NCI-H510A (cell line): Measurements from ENCODE around the gene NOC4L.
A peak's percentile ranks its signal among the peaks of the same experiment; 100 is the strongest.
"Not testable (repeated sequence)": the region's sequence is repeated elsewhere in the genome, so short reads cannot be mapped to it uniquely, and the experiment has no call there.

Experiments used
- DNase-seq: peaks from one replicate; lab custom pipeline; 2025; lab: John Stamatoyannopoulos, UW

The NOC4L gene

DNA sequence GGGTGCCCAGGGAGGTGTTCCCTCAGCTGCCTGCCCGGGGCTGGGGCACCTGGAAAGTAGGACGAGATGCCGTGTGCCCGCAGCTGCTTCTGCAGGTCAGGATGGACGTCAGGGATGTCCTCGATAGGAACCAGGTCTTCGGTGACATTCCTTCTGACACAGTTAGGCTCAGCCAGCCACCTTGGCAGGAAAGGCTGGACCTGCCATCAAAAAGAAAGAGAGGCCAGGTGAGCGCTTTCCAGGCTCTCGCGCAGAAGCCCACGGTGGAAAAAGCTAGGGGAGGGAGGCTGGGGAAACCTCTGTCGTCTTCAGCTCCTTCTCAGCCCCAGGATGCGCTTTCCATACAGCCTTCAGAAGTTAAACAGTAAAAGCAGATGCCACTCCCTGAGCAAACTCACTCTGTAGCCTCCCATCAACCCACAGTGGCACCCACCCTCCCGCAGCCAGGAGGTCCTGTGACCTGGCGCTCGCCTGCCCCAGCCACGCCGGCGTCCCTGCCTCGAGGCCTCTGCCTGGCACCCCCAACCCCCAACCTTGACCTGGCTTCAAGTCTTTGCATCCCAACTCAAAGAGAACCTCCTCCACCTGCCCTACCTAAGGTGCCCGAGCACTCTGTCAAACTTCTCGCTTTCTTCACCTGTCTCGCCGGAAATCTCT lies 1.4 kb upstream of the NOC4L start:
- DNase-seq = no peak

DNA sequence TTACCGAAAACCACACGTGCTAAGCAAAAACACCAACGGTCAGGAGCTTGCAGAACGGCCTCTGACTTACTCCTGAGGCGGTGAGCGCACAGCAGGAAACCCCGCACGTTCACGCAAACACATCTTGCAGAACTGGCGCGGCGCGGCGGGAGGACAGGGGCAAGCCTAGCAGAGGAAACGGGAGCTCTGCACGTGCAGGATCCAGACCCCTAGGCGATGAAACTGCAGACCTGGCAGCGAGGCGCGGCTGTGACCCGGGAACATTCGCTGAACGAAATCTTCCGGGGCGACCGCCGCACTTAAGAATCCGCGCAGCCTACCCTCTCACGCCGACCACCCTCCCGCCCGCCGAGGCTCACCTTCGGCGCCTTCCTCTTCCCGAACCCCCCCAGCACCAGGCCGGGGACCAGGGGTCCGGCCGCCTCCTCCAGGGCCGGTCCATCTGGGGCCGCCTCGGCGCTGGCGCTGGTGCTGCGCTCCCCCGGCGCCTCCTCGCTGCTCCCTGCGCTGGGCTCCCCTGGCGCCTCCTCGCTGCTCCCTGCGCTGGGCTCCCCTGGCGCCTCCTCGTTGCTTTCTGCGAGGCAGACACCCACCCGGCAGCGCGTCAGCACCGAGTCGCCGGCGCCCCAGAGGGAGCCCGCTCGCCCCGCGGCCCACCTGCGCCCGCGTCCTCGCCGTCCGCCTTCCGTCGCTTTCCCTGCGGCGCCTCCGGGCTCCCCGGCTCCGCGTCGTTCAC lies 753 bp upstream of the NOC4L start:
- no peak for DNase-seq

DNA sequence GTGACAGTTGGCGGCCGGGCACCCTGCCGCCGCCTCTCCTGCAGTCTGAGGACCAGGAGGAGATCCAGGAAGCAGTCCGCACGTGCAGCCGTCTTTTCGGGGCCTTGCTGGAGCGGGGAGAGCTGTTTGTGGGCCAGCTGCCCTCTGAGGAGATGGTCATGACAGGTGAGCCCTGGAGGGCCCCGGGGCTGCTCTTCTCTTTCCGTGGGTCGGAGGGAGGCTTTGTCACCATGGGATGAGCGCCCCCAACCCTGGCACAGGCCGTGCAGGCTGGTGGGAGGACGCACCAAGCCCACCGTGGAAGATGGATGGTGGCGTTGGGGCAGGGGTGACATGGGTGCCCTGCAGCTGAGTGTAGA lies 532 bp downstream of the NOC4L start:
- no peak for DNase-seq

DNA sequence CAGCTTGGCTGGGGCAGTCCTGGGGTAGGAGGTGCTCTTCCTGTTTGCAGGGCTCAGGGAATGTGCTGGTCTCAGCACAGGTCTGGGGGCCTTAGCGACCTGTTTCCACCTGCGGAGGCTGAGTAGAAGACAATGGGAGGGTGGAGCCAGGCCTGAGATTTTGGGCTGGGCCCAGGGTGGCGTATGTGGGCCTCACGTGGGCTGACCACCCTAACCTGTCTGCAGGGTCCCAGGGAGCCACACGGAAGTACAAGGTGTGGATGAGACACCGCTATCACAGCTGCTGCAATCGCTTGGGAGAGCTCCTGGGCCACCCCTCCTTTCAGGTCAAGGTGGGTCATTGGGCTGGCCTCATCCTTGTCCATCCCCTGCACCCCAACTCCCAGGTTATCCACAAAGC lies 1.1 kb downstream of the NOC4L start:
- no peak for DNase-seq

DNA sequence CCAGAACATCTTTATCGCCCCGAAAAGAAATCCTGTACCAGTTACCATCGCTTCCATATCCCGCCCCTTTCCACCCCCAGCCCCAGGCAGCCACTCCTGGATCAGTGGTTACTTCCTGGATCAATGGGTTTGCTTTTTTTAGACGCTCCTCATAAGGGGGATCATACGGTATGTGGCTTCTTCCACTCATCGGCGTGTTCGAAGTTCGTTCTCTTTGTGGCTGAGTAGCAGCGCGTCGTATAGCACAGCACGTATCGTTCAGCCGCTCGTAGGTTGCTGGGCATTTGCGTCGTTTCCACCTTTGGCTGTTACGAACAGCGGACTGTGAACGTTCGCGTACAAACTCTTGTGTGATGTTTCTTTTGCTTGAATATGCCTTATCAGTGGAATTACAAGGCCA lies 1.8 kb downstream of the NOC4L start:
- DNase-seq = no peak

DNA sequence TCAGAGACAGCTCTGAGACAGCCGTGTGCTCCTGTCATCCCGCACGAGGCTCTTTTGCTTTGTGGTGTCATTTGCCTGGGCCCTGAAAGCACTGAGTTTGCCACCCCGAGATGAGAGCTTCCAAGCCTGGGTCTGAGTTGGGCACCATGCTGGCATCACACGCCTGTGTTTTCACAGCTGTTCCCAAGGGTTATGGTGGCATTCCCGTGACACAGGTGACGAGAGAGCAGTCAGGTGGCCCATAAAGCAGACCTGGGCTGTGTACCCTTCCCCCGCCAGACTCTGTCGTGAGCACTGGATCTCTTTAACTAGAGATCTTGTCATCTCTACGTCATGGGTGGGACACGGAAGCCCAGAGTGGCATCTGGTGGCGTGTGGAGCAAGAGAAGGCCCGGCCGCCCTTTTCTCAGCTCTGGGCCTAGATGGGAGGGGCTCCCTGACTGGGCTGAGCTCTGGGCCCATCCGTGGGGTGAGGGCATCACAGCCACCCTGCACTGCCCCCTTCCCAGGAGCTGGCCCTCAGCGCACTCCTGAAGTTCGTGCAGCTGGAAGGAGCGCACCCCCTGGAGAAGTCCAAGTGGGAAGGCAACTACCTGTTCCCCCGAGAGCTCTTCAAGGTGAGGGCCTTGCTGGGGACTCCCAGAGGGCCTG lies 2.6 kb downstream of the NOC4L start:
- no peak for DNase-seq

DNA sequence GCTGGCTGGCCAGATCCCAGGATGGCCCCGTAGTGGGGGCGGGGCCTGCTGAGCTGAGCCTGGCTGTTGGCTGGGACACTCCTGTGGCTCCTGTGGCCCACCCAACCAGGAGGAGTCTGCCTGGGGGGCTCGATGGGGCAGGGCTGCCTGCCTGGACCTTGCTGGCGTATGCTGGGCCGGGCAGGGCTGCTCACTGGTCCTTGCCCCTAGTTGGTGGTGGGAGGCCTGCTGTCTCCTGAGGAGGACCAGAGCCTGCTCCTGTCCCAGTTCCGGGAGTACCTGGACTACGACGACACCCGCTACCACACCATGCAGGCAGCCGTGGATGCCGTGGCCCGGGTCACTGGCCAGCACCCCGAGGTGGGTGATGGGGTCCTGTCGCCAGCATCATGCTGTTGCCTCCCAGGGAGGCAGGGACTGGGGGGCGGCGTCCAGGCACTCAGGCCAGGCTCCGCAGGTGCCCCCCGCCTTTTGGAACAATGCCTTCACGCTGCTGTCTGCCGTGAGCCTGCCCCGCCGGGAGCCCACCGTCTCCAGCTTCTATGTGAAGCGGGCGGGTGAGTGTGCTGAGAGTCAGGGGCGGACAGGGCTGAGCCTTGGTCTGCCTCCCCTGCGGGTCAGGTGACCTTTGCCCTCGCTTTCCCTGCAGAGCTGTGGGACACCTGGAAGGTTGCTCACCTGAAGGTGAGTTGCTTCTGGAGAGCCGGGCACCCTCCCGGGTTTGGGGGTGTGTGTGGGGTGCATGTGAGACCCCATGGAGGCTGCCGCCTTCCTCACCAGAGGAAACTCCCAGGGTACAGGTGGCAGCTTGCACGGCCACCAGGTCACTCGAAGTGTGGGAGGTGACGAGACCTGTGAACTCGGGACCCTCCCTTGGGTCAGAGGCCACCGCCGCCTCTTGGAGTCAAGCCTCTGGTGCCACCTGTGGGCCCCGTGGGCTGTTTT lies 3.4 kb downstream of the NOC4L start:
- DNase-seq = no peak

DNA sequence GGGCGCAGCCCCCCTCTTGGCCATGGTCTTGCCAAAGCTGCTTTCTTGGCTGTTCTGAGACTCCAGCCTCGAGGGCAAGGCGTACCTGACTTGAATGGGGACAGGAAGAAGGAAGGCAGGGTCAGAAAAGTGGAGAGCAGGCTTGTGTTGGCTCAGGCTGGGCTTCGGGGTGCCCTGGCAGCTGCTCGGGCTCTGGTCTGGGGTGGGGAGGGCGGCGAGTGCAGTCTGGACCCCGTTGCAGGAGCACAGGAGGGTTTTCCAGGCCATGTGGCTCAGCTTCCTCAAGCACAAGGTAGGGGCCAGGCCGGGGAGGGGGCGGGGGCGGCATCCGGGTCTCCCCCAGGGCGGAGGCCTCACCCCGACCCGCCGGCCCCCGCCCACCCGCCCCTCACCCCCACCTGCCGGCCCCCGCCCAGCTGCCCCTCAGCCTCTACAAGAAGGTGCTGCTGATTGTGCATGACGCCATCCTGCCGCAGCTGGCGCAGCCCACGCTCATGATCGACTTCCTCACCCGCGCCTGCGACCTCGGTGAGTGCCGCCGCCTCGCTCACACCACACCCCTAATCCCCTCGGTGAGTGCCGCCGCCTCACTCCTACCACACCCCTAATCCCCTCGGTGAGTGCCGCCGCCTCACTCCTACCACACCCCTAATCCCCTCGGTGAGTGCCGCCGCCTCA lies 4.2 kb downstream of the NOC4L start:
- no peak for DNase-seq

DNA sequence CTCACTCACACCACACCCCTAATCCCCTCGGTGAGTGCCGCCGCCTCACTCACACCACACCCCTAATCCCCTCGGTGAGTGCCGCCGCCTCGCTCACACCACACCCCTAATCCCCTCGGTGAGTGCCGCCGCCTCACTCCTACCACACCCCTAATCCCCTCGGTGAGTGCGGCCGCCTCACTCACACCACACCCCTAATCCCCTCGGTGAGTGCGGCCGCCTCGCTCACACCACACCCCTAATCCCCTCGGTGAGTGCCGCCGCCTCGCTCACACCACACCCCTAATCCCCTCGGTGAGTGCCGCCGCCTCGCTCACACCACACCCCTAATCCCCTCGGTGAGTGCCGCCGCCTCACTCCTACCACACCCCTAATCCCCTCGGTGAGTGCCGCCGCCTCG lies 5.3 kb downstream of the NOC4L start:
- DNase-seq = not testable (repeated sequence)

DNA sequence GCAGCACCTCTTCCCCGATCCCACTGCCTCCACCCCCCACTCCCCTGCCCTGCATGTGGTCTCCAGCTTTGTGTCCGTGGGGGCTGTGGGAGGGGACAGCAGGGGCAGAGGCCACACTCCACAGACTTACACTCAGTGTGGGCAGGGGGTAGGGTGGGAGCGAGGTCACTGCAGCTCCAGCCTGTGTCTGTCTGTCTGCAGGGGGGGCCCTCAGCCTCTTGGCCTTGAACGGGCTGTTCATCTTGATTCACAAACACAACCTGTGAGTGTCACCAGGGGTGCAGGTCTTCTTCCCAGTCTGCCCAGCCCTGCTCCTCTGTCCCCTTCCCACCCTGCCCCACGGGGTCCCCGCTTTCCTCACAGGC lies 6.5 kb downstream of the NOC4L start:
- no peak for DNase-seq

DNA sequence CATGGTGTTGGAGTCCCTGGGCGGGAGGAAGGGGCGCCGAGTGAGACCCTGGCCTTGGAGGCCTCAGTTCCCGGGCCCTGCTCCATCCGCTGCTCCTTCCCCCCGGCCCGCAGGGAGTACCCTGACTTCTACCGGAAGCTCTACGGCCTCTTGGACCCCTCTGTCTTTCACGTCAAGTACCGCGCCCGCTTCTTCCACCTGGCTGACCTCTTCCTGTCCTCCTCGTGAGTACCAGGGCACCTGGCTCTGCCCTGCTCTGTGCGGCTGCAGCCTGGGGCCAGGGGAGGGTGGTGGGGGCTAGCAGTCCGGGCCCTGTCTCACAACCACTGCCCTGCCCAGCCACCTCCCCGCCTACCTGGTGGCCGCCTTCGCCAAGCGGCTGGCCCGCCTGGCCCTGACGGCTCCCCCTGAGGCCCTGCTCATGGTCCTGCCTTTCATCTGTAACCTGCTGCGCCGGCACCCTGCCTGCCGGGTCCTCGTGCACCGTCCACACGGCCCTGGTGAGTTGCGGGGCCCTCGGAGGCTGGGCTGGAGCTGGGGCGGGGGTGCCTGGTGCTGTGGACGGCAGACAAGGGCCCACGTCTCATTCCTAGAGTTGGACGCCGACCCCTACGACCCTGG lies 7.0 kb downstream of the NOC4L start:
- DNase-seq = no peak

DNA sequence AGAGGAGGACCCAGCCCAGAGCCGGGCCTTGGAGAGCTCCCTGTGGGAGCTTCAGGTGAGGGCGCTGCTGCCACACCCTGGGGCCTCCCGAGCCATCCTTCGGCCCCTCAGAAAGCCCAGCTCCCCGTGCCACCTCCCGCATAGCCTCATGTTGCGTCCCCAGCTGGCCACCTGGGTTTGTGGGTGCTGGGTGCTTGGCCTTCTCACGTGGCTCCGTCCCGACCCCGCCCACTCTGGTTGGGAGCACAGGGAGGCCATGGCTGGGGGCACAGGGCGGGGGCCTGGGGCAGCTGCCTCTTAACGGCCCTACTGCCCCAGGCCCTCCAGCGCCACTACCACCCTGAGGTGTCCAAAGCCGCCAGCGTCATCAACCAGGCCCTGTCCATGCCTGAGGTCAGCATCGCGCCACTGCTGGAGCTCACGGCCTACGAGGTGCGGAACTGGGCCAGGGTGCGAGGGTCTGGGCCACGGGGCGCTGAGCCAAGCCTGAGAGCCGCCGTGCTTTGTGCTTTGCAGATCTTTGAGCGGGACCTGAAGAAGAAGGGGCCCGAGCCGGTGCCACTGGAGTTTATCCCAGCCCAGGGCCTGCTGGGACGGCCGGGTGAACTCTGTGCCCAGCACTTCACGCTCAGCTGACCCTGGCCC lies 7.6 kb downstream of the NOC4L start:
- no peak for DNase-seq

DNA sequence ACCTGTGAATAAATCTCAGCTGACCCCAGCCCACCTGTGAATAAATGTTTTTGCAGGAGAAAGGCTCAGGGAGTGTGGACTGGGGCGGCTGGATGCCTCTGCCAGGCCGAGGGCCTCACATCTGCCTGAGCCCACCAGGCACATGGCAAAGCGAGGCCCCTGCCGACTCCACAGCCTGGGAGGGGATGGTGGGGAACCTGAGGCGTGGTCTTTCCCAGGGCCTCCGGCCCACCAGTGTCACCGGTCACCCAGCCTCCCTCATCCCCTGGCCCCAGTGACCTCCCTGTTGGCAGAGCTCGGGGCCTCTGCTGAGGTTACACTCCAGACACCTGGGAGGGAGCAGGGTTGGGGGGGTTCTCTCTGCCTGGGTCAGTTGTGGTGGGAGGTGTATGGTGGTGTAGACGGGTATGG lies 8.2 kb downstream of the NOC4L start:
- no peak for DNase-seq

DNA sequence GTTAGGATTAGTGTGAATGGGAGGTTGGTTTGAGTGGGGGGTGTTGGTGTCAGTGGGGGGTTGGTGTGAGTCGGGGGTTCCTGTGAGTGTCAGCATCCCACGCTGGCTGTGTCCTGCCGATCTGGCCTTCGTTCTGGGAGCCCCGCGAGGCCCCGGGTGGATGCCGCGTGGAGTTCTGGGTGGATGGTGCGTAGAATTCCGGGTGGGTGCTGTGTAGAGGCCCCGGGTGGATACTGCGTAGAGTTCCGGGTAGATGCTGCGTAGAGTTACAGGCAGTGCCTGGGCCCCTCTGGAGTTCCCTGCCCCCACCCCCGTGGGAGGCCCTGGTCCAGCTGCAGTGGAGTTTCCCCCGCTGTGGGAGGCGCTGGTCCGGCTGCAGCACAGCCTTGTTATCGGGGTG lies 8.7 kb downstream of the NOC4L start:
- no peak for DNase-seq

DNA sequence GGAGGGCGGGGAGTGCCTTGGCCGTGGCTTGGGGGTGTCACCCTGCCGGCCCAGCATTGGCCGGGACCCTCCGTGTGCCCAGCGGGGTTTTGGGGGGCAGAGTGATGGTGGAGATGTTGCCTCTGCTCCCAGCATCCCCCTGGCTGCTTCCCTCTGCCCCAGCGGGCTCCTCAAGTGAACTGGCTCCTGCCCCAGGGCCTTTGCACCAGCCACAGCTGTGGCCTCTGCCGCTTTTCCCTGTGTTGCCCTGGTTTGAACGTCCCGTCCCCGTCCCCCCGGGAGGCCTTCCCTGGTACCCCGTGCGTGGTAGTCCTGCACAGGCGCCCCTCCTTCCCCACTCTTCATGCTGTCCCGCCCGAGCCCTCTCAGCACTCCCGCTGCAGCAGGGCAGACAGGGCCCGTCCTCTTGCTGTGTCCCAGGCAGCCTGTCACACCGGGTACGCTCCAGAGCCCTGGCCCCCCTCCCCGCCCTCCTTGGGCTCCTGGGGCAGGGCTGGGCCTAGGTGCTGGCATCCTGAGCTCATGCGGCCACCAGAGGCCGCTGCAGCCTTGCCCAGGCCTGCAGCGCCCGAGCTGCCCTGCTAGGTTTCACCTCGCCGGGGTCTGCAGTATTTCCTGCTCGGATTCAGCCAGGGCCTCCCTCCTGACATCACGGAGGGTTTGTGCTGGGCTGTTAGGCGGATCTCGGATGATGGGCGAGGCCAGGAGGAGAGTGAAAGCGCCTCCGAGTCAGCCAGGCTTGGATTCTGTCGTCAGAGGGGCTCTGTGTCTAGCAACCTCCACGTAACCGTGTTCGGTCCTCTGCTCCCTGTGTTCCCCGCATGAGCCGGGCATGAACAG lies 9.5 kb downstream of the NOC4L start:
- peak; percentile 67 for DNase-seq

DNA sequence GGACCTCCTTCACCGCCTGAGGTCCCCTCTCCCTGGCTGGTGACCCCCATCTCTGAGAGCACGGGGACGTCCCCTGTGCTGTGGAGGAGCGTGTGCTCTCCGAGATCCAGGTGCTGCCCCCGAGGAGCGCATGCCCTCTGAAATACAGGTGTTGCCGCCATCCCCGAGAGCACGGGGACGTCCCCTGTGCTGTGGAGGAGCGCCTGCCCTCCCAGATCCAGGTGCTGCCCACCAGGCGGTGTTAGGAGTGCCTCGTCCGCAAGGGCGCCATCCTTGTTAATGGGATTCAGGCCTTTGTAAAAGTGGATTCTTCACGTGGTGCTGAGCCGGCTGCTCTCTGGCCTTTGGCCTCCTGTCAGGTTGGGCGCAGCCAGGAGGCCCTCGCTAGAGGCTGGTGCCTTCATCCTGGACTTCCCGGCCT lies 10.1 kb downstream of the NOC4L start:
- no peak for DNase-seq

DNA sequence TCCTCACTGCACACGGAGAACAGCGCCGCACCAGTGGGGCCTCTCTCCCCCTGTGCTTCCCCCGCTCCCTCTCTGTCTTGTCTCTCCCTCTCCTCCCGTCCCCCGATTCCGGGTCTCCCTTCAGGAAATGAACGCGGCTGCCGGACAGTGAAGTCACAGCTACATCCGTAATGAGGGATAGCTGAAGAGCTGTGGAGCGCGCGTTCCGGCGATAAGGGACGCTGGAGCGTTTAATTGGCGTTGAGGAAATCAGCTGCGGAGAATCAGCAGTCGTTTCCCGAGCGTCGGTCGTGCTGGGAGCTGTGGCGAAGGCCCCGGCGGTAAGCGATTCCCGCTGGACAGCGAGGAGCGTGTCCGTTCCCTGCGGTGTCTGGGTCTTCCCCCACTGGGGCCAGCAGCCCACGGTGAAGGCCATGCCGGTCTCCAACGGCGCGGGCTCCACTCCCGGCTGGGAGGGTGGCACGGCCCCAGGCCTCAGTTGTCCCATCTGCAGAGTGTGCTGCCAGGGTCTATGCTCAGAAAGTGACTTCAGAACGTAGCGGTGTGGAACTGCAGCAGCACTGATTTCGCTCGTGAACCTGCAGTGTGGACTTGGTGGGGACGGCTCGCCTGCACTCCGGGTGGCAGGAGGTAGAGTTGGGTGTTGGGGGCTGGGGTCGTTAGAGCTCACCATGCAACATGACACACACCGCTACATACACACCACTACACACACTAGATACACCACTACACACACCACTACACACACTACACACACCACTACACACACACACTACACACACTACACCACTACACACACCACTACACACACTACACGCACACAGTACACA lies 10.9 kb downstream of the NOC4L start:
- no peak for DNase-seq

DNA sequence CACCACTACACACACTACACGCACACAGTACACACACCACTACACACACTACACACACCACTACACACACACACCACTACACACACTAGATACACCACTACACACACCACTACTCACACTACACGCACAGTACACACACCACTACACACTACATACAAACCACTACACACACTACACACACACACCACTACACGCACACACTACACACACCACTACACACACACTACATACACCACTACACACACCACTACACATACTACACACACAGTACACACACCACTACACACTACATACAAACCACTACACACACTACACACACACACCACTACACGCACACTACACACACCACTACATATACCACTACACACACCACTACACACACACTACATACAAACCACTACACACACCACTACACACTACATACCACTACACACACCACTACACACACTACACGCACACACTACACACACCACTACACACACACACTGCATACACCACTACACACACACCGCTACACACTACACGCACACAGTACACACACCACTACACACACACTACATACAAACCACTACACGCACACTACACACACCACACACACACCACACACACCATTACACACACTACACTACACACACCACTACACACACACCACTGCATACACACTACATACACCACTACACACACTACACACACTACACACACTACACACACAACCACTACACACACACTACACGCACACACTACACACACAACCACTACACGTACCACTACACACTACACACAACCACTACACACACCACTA lies 11.7 kb downstream of the NOC4L start:
- DNase-seq = no peak
